Fibroblast of gingiva (primary cell): ENCODE data around the gene CDH23.

Source experiments
- DNase-seq: peaks from one replicate; pipeline ENCODE4 v3.0.0-alpha.2; 2011; ENCODE audit warnings: low read depth

CDH23 gene

GRCh38 chr10:71605263-71605962, 208.7 kb downstream of the CDH23 start:
- no peak for DNase-seq

DNA sequence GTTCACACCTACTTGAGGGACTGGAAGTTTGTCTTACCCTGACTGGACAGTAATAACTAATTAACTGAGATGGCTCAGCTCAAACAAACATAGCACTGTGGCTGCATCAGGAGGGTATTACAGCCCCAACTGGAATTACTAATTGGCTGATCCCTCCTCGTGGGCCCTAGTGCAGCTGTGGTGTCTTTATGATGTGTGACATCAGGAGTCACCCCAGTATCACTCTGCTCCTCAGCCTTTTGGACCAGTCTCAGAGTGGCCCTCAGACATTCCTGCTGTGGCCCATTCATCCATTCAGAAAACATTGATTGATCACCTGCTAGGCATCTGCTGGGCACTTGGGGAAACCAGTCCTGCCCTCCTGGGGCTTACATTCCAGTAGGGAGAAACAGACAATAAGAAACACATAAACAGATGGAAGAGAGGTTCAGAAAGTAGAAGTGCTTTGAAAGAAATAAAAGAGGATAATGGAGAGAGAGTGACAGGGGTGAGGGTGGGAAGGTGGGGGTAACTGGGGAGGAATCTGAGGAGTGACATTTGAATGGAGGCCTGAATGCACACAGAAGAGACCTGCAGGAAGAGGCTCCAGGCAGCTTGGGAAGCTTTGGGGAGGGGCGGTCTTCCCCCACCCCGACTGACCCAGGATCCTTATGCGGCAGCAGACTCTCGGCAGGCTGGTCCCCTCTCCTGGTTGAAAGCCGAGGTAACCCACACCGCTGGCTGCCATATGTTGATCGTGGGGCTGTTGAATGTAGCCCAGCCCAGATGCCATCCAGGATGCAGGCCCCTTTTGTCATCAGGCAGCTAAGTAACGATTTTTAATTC, 209.7 kb downstream of the CDH23 start:
- no peak for DNase-seq

DNA sequence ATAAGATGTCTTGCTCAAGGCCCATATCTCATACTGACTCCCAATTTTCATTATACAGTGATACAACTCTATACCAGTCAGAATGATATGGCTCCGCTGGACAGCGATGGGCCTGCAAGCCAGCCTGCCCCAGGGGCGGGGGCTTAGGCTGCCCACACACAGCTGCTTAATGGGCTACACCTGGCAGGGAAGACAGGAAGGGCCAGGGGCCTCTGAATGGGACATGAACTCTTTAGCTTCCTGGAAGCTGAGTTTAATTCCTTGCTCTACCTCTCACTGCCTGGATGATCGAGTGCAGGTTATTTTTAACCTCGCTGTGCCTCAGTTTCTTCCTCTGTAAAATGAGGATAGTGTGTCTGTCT, 210.3 kb downstream of the CDH23 start:
- DNase-seq = no peak

DNA sequence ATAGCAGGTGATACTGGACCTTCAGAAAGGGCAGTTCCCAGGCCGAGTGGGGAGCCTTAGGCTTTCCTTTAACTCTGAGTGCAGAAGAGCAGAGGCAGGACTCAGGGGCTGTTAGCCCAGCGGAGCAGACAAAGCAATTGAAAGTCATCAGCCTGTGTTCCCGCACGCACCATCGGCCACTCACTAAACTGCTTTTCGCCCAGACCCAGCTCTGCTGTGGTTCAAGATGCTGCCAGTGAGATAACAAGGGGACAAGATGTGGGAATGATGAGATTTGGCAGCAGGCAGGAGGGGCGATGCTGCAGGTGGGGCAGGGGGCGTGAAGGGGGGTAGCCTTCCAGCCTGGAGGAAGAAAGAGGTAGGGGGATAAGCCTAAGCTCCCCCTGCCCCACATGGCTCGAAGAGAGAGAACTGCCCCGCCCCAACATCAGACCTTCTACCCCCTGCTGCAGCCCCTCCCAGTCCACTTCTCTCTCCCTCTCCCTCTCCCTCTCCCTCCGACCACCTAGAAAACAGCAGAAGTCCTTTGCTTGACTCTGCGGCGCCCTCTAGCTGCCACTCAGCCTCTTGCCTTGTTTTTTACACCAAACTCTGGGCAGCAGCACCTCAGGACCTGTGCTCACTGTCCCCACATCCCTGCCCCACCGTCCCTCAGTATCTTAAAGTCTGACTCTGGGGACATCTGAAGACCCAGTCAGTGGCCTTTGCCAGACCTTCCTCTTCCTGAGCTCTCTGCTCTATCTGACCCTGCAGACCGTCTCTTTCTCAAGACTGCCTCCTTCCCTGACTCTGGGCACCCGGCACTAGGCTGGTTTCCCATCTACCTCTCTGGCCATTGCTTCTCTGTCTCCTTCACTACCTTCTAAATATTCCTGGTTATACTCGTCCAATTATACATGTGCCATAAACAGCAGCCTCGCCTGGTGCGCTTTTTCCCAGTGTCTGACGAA, 212.4 kb downstream of the CDH23 start:
- DNase-seq = peak; percentile 29

DNA sequence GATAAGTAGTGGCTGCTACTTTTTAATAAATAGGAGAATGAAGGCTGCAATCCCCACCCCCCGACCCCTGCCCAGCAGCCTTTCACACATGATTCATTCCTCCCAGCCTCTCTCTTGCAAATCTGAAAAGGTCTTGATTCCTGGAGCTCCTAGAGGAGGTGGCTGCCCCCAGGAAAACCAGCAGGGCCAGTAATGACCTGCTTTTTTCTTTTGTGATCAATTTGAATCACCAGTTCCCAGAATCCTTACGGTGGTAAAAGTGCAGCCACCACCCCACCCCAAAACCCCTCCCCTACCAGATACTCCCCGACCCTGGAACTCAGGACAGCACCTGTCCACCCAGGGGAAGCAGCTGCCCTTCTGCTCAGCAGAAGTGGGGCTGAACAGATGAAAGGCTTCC, 213.9 kb downstream of the CDH23 start:
- DNase-seq = no peak

DNA sequence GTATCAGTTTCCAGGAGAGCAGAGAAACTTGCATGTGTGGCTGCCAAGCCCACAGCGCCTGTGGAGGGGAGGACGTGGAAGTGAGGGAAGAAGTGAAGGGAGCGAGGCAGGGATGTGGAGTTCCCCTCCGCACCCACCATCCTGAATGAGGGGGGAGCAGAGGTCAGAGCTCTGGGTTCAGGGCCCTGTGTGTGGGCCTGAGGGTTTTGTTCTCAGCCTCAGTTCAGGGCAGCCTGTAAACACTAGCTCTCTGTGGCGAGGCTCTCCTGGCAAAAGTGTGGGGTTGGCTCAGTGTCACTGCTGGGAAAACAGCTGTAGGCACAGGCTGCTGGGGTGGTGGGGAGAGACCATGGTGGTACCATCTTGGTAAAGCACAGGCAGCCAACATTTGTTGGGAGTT, 214.4 kb downstream of the CDH23 start:
- DNase-seq = no peak

DNA sequence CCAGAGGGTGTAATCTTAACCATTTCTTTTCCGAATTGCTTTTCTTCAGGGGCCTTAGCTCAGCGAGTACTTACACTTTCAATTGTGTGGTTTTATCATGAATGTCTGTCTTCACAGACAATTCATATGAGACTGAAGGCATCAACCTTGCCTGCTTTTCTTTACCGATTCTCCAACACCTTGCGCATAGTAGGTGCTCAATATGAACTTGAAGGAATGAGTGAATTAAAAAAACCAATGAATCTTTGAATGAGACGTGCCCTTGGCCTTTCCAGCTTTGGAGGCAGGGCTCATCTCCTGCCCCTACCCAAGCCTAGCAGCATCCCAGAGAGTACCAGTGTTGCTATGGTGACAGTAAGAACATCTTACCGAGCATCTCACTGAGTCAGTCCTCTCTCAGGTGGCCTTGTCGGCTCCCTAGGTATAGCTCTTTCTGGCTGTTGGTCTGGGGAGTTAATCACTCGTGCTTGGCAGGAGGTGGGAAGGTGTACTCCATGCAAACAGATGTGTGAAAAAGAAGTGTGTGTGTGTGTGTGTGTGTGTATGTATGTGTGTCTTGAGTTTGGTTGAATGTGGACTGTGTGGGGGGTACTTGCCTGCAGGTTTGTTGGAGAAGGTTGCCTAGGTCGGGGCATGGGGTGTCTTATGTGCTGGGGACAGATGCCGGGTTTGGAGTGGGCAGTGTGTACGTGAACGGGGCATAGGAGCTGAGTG, 215.1 kb downstream of the CDH23 start:
- DNase-seq = no peak

GRCh38 chr10:71613261-71613777, 216.6 kb downstream of the CDH23 start:
- no peak for DNase-seq

- DNase-seq = no peak
Observed at GRCh38 chr10:71613877-71614276, 217.2 kb downstream of the CDH23 start.

- DNase-seq = no peak
Observed at GRCh38 chr10:71614946-71615345, 218.2 kb downstream of the CDH23 start.

- DNase-seq = no peak
Observed at GRCh38 chr10:71615538-71616329, 219.0 kb downstream of the CDH23 start.

DNA sequence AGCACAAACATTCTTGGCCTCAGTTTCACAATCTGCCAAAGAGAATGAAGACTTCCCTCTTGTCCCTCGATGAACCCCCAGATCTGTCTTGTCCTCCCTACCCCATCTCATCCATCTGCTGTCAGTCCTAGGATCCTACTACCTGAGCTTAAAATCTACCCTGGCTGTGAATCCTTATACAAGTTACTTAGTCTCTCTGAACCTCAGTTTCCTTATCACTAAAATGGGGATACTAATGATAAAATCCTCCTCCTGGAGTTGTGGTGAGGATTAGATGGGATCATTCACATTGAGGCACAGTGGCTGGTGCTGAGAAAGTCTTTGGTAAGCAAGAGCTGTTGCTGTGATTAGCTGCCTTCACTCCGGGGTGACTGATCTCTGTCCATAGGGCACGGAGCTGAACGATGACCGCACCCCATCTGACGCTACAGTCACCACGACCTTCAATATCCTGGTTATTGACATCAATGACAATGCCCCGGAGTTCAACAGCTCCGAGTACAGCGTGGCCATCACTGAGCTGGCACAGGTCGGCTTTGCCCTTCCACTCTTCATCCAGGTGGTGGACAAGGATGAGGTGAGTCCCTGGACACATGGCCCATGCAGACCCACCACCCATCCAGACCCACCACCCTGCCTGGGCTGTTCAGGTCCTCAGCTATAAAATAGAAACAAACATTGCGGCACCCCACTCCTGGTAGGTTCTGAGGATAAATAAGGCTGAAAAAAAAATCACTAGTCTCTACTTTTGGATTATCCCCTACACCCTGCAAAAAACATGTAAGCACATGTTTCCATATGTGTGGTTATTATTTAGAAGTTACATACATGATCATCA, 220.3 kb downstream of the CDH23 start:
- no peak for DNase-seq

GRCh38 chr10:71618176-71618575, 221.5 kb downstream of the CDH23 start:
- DNase-seq = no peak

DNA sequence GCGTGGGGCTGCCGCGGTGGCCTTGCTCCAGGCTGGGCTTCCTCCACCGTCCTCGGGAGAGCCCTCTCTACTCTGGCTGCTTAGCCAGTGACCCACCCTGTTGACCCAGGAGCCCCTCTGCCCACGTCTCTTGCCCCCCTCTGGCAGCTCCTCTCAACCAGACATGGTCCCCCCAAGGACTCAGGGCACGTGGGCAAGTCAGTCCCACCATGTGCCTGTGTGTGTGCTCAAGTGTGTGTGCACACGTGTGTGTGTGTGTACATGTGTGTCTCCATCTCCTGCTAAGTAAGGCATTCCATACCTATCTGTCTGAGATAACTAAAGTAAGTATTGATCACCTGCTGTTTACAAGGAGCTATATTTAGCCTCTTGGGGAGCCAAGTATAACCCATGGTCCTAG, 221.9 kb downstream of the CDH23 start:
- no peak for DNase-seq

DNA sequence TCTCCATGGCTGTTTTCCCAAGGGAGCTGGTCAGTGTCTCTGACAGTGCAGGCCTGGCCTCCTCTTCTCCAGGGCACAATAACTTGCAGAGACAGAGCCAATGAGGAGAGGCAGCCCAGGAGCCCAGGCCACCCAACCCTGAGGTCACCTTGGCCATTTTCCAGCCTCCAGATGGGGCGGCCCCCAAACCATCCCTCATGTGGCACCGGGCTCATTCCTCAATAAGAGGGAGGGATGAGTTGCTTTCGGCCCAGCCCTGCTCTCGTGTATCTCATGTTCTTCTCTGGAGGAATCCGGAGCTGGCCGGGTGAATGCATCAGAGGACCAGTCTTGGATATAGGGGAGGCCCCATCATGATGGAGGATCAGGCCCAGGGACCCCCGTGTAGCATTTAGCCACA, 223.9 kb downstream of the CDH23 start:
- no peak for DNase-seq

DNA sequence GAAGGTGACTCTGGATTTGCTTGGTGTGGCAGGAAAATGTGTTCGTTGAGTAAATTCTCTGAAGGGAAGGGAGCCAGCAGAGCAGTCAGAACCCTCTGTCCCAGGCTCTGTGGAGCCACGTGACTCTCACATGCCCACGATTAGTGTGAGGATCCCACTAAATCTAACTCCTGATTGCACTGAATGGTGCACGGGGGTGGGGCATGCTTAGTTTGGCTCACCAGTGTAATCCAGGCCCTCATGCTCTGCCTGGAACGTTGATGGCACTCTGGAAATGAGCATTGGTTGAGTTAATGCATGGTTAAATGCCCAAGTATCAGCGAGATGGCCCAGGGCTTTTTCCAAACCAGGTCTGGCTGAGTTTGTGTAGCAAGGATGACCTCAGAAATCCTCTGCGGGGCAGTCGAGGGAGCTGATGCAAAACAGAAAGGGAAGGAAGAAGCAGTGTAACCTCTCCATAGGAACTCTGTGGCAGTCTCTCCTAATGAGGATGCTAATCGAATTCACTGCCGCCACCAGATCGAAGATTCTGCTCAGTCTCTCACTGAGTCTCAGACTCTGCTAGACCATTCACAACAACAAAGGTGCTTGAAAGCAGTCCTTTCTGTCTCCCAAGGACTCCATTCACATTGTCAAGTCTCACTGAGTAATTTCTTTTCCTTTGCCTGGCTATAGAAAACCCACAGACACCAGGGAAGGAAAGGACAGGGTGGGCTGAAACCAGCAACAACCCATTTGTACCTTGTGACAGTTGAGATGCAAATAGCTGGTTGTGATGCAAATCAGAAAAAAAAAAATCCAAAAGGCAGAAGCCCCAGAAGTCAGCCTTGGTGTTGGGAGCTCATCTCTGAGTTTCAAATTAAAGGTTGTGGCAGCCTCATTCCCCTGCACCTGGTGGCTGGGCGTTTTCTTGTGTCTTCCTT, 224.8 kb downstream of the CDH23 start:
- no peak for DNase-seq

- no peak for DNase-seq
Observed at GRCh38 chr10:71622154-71622526, 225.4 kb downstream of the CDH23 start.

DNA sequence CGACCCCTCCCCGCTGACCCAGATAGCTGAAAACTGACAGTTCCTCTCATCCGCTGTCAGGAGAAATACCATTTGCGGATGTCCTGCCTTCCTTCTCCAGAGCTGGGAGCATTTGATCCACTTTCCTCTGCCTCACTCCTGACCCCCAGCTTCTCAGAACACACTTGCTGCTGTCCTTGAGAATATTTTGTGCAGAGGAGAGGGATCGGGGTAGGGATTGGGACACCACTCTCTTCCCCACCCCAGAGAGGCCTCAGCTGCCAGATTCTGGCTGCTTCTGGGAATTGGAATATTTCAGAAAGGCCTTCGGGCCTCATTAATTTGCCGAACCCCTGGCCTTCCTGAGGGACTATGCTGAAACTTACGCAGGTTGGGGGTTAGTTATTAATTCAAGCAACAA, 225.9 kb downstream of the CDH23 start:
- DNase-seq = no peak
